ENCODE data around the gene FMN1.

Gene FMN1

DNA sequence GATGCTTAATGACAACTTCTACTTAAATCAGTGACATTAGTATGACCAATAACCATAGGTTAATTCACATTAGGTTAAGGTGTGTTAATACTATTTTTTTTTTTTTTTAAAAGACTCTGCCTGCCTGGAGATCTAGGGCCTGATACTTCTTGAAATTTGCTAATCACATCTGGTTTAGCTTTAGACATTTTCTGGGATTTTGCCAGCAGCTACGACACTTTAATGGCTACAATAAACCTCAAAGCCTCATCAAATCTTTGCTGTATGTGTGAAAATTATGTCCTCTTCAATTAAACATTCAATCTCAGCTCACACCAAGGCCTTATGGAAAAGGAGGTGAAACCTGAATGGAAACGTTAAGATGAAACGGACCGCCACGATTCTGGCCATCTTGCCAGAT, 308.8 kb downstream of the FMN1 start:
- no peak for DNase-seq (ENCODE audit: low spot score)

DNA sequence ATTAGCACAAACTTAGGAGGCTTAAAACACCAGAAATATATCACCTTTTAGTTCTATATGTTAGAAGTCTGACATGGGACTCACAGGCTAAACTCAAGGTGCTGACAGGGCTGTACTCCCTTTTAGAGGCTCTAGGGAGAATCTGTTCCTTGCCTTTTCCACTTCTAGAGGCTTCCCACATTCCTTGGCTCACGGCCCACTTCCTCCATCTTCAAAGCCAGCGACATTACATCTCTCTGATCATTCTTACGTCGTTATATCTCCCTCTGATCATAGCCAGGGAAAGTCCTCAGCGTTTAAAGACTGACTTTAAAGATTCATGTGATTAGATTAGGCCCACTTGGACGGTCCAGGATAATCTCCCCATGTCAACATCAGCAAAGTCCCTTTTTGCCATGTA, 310.4 kb downstream of the FMN1 start:
- DNase-seq (ENCODE audit: low spot score) = no peak

DNA sequence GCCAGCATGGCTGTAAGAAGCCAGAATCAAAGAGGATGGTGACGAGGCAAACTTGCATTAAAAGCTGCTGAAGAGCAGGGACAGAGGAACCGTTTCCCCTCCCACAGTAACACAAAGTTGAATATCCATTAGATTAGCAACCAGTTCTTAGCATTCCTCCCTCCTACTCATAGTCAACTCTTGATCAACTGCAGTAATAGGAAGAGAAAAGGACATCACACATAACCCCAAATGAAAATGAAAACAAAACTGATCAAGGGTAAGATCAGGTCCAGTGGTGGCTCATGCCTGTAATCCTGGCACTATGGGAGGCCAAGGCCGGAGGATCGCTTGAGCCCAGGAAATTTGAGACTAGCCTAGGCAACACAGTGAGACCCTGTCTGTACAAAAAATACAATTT, 311.6 kb downstream of the FMN1 start:
- no peak for DNase-seq (ENCODE audit: low spot score)

DNA sequence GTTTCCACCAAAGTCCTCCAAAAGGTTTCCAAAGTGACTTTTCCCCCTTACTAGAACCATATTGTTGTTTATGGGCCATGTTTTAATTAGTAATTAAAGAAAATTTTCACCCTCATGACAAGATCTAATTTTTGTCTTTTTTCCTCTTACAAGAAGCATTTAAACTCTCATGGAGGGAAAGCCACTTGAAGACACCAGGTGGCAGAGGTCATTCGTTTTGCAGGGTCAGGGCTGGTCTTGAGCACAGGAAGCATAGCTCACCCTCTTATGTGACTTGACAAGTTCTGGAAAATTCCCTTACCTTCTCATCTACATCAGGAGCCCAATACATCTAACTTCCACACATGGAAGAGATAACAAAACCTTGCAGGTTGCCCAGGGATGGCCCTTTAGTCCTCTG, 313.0 kb downstream of the FMN1 start:
- DNase-seq (ENCODE audit: low spot score) = no peak

DNA sequence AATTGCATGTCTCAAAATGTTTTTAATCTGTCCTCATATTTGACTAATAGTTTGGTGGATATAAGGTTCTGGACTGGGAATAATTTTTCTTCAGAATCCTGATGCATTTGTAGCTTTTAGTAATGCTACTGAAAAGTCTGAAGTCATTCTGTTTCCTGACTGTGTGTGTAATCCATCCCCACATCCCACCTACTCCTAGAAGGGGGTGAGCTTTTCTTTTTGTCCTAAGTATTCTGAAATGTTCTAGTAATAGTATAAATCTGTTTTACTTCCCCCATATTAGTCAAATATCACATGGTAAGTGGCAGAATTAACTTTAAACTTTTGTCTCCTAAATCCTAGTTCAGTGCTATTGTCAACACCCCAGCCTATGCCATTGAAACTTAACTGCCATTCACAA, 313.9 kb downstream of the FMN1 start:
- no peak for DNase-seq (ENCODE audit: low spot score)

DNA sequence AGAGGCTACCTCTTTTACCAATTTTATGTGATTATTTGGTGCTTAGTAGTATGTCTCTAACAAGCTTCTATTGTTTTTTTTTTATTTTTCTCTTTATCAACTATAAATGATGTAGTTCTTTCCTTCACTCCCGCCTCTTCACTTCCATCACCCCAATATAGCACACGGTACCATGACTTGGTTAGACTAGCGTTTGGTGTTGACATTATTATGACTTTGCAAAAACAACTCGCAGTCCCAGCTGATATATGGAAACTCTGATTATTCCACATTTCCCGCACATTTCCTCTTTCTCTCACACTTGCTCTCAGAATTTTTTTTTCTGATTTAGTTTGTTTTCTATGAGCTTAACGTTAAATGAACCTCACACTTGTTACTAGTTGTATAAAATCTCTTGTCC, 314.5 kb downstream of the FMN1 start:
- DNase-seq (ENCODE audit: low spot score) = no peak

DNA sequence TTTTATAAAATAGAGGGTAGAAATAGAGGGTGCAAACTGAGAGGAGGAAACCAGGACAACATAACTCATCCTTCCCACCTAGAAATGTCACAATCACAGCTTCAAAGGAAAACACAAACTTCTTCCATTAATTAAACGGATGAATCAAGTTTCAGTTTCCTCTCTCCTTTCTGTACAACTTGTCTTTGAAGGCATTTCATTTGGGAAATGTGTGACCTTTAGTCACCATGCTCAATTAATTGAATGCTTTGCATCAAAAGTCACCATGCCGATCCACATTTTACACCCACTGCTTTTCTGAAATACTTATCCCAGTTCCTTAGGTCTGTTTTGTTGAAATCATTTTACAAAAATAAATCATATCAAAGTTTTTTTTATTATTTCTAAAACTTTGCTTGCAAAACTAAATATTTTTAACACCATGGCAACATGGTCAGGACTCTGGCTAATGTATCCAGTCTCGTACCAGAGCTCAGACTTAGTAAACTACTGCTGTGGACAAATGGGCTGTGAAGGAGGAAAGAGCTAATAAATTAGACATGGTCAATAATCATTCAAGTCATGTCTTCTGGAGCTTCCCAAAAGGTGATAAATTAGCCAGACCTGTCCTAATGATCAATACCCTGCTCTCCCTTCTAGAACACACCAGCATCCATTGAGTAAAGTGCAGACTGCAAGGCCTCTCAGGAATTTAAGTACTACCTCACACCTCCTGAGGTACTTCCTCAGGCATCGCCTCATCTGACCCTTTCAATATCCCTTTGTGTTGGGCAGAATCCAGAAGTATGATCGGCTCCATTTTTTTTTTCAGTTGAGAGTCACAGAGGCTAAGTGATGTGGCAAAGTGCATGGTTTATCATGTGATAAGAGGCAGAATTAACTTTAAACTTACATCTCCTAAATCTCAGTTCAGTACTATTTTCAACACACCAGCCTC, 315.4 kb downstream of the FMN1 start:
- no peak for DNase-seq (ENCODE audit: low spot score)

DNA sequence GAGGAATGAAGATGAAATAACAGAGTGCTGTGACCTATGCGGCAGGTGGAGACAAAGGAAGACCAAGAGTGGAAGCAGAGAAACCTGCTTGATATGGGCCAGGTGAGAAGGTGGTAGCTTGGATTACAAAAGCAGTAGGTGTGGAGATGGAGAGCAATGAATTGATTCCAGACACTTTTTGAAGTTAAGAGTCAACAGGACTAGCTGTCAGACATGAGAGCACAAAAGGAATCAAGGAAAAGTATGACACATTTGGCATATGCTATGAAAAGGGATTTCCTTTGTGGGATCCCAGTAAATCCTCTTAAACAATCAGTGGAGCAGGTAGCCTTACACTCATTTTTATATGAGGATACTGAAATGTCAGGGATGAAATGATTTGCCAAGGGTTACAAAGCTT, 316.2 kb downstream of the FMN1 start:
- DNase-seq (ENCODE audit: low spot score) = no peak

DNA sequence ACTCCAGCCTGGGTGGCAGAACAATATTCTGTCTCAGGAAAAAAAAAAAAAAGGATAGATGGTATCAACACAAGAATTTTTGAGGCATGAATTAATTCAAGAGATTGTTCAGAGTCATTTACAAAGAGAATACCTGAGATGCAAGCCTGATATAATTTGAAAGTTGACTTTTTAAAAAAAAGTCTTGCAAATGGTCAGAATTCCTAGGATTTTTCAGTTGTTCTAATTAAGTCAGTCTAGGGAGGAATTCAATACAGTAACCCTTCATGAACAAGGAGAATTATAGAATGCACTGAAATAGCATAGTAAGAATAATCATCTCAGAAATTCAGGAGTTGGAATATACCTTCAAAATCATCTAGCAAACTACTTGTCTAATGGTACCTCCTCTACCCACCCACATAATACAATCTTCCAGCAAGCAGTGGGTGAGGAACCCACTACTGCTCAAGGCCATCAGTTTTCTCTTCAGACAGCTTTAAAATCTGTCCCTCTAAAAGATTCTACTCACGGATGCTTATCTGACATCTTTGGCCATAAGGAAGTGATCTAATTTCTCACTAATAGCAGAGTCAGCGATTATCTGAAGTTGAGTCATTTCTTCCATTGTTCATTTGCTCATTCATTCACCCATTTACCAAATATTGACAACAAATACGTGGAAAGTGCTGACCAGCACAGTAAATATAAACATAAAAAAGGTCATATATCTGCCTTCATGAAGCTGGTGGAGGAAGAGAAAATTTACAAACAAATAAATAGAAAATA, 317.1 kb downstream of the FMN1 start:
- no peak for DNase-seq (ENCODE audit: low spot score)

DNA sequence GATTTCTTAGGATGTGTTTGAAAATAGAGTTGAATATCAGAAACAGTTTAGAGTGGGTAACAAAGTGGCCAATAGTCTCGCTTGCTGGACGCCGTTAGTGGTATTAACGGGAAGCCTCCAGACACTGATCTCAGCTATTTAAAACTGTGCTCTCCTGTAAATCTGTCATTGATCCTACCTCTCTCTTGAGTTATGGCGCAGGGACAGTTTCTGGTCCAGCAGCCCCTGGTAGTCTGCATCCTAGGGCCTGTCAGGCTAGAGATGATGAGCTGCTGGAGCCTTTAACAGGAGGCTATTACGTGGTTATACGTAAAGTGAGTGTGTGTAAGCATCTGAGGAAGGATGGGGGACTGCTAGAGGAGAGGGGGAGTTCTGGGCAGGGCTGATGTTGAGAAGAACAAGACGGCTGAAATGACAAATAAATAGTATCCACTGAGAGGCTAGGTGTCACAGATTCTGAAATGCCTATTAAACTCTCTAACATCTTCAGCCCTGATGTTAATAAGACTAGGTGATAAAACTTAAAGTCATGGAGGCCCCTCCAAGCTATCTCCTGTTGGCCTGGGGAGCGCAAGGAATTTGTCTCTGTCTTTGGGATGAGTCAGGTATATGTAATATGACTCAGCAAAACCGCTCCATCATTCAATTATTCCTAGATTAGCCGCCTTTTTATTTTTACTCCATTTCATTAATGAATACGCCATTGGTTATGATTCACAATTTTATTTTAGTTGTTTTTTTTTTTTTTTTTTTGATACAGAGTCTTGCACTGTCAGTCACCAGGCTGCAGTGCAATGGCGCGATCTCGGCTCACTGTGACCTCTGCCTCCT, 321.0 kb downstream of the FMN1 start:
- no peak for DNase-seq (ENCODE audit: low spot score)

DNA sequence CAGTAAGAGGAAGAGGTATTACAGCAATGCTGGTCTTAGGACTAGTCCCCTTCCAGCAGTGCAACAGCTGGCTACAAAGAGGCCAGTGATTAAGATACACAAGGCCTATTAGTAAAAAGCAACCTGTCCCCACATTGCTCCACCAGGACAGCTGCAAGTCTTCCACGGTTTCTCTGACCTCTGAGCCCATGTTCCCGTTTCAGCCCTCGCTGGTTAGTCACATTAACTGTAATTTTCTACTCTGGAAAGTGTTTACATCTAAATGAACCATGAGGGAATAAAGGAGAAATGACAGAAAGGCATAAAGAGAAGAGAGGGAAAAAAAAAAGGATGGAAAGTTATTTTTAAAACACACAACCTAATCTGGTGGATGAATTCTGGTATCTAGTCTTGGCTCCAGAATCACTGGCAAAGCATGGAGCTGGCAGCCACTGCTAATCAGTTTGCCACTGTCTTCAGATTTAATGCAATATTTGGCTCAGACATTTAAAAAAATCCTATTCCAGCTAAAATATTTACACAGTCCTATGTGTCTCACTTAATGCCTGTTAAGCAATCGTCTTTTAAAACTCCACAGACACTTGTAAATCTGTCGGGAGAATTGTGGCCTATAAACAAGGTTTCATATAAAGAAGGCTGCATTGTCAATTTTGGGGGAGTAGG, 321.8 kb downstream of the FMN1 start:
- no peak for DNase-seq (ENCODE audit: low spot score)

DNA sequence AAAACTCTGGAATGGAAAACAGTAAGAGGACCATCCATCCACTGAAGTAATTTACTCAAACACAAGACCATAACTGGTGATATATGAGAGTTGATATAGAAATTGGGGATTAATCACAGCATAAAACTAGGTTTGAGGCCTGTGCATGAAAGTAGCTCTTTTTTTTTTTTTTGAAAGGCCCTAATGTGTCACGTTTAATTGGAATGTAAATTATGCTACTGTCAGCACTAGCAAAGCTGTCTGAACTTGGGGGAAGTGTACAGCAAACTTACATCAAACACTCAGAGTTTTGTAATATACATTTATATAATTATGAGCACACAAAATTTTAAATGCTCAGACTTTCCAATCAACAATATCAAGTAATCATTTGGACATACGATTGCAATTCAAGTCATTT, 322.6 kb downstream of the FMN1 start:
- DNase-seq (ENCODE audit: low spot score) = no peak

DNA sequence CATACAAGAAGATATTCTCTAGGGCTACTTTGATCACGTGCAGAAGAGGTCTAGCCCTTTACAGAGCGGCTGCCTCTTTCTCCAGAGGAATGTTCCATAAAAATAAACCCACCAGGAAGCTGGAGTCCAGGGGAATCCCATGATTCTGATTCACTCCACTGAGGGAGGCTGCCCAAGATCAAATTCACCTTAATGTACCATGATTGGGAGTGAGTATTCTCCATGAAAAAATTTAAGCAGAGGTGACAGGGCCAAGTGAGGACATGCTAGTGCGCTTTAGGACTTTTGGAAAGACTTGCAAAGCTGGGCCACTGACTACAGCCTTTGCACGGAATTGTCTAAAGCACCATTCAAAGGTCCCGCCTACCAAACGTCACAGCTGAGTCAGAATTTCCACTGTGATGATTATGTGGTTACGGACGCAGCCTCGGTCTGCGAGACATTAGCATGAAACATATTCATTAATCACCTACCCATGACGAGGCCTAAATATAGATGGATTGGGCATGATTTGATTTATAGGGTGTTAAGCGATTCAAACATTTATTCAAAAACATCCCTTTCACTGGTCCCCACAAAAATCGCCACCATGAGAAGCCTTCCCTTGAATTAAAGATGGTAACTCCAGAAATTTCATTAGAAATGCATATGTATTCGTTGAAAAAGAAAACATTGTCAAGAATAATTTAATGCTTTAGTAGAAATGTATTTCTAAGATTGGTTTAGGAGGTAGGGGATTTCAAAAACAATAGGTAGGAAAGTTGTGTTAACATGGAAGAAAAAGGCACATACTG, 324.1 kb downstream of the FMN1 start:
- DNase-seq (ENCODE audit: low spot score) = no peak

DNA sequence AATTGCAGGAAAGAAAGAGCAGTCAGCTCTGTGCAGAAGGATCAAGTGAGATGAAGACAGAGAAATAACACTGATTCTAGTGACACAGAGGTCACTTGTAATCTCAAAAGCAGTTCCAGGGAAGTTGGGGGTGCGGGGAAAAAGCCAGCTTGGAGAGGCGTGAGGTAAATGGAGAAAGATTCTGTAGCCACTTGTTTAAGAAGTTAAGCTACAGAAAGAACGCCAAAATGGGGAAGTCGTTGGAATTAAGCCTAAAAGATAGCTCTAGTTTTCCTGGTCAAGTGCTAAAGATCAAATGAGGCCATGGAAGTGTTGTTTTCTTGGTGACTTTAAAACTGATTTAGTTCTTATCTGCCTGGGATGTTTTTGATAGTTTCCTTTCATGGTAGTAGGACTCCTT, 324.7 kb downstream of the FMN1 start:
- no peak for DNase-seq (ENCODE audit: low spot score)

DNA sequence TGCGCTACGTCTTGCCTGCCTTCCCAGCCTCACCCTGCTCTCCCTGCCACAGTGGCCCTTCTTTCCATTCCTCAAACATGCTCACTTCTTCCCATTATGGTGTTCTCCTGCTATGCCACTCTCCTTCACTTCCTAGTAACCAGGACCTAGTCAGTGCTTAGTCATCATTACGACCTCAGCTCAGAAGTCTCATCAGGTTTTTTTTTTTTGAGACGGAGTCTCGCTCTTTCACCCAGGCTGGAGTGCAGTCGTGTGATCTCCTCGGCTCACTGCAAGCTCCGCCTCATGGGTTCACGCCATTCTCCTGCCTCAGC, 327.2 kb downstream of the FMN1 start:
- no peak for DNase-seq (ENCODE audit: low spot score)

DNA sequence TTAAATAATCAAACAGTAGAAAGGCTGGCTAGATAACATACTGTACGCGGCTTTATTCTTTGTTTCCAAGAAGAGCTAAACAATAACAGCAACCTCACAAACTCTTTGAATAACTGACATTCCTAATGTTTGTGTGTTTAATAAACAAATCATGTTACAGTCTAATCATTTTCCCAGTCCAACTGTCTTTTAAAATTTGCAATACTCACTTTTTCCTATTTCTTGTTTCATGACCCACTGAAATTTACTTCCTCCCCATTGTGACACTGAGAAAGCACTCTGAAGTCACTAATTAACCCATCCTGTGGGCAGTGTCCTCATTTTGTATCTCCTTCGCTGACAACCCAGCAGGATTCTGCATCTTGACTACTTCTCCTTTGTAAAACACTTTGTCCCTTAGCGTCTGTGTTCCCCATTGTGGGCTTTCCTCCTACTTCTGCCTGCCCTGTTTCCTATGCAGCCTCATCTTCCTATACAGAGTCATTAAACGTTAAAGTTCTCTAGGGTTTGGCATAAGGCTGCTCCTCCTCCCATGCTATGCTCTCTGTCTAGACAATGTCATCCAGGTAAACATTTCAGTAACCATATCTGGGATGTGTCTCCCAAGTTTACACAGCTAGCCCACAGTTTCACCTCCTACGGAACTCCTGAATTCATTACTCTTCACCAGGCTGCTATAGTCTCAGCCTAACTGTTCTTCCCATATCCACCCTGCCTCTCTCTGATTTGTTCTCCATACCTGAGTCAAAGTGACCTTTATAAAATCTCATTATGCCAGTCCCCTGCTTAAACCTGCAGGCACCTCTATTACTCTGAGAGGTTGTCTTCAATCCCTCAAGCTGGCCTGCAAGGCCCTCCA, 327.8 kb downstream of the FMN1 start:
- DNase-seq (ENCODE audit: low spot score) = peak; percentile 5

DNA sequence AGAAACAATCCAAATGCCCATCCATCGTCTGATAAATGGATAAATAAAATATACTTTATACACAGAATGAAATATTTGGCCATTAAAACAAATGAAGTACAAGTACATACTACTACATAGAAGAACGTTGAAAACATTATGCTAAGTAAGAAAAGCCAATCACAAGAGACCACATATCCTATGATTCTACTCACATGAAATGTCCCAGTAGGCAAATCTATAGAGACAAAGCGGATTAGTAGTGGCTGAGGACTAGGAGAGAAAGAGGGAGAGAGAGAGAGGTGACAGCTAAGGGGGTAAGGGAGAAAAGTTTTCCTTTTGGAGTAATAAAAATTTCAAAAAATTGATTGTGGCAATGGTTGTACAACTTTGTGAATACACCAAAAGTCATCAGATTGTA, 329.7 kb downstream of the FMN1 start:
- DNase-seq (ENCODE audit: low spot score) = no peak

DNA sequence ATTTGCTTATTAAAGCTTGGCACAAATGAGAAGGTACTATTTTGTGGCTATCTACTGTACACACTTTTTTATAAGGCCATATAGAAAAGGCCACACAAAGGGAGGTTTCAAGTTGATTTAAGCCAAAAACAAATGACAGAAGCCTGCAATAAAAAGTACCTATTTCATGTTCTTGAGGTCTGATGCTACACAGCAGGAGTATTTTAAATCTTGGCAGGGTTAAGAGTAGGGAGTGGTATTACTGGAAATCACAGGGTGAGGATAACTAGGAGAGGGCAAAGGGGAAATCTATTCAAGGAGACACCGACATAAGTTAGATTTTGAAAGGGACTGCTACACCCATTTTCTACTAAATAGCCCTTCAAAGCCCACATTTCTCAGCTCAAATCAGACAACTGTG, 330.5 kb downstream of the FMN1 start:
- DNase-seq (ENCODE audit: low spot score) = no peak

DNA sequence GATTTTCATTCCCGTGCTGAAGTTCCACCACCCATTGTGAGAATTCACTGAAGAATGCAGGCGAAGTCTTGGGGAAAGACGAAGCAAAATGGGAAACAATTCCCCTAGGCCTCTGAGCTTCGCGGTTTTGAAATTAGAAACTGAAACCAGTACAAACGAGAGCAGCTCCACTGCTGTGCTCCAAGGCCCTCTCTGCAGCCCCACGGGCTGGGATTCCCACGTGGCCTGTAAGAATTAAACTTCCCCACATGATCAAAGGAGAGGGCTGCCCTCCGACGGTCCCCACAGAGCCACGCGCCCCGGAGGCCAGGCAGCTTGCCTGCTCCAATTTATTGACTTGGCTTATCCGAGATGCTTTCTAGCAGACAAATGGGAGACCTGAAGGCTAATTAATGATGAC, 332.8 kb downstream of the FMN1 start:
- DNase-seq (ENCODE audit: low spot score) = peak; percentile 29

DNA sequence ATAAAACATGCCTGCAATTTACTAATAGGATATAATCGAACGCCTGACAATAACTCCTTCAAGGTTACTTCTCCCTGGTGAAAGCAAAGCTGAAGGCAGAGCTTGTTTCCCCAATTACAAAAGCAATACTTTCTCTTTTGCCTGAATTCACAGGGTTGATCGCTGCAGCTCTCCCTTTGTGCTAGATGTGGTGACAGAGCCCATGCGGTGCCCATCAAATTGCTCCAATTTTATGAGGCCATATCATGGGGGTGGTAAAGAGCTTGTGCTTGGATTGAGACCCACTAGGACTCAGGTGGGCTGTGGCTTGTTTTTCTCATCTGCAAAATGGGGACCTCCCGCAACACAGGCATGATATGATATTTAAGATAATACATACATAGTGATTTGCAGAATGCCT, 333.3 kb downstream of the FMN1 start:
- no peak for DNase-seq (ENCODE audit: low spot score)
